Activated CD4-positive, alpha-beta T cell treated with anti-CD3 and anti-CD28 coated beads, Interleukin-2, amount 50 U/mL, for 48 hours (primary cell): ENCODE results near the gene FMNL2.

Experiments used
- DNase-seq, 2 experiments: peaks; one replicate each; pipeline ENCODE4 v3.0.0-alpha.2; 2020

Gene FMNL2

GRCh38 chr2:152674334-152674733, 339.4 kb downstream of the FMNL2 start:
- no peak for DNase-seq

- no peak for DNase-seq
These were observed 341.5 kb downstream of the FMNL2 start for GRCh38 chr2:152676461-152676860.

GRCh38 chr2:152678808-152679207, 343.8 kb downstream of the FMNL2 start:
- DNase-seq, result no peak

GRCh38 chr2:152682663-152683062, 347.7 kb downstream of the FMNL2 start:
- no peak for DNase-seq

GRCh38 chr2:152683400-152683799, 348.4 kb downstream of the FMNL2 start:
- no peak for DNase-seq

GRCh38 chr2:152686321-152686720, 351.3 kb downstream of the FMNL2 start:
- no peak for DNase-seq

GRCh38 chr2:152693033-152693432, 358.1 kb downstream of the FMNL2 start:
- no peak for DNase-seq

- DNase-seq, result peak; percentile 29 to 48
These were observed 359.2 kb downstream of the FMNL2 start for GRCh38 chr2:152694161-152694661.

GRCh38 chr2:152695763-152696162, 360.8 kb downstream of the FMNL2 start:
- DNase-seq, result no peak

- DNase-seq, result no peak
These were observed 361.5 kb downstream of the FMNL2 start for GRCh38 chr2:152696476-152696875.
